HG03432 (cell line): ENCODE measurements around the gene PFKL.
"Not testable (repeated sequence)": the region's sequence is repeated elsewhere in the genome, so short reads cannot be mapped to it uniquely, and the experiment has no call there.

Source experiments
- ATAC-seq: cut with Tn5 transposase; IDR thresholded peaks from one replicate; pipeline ENCODE4 v1.9.1; 2021; ENCODE audit warnings: mild to moderate bottlenecking, moderate library complexity; ENCODE audit not compliant: unreplicated experiment

PFKL gene

GRCh38 chr21:44354775-44355771 is 55.2 kb downstream of the PFKL start:
- no peak for ATAC-seq

GRCh38 chr21:44356160-44356559 is 56.3 kb downstream of the PFKL start:
- no peak for ATAC-seq

GRCh38 chr21:44356636-44357035 is 56.8 kb downstream of the PFKL start:
- no peak for ATAC-seq

GRCh38 chr21:44357064-44357837 is 57.4 kb downstream of the PFKL start:
- no peak for ATAC-seq

GRCh38 chr21:44359396-44359795 is 59.5 kb downstream of the PFKL start:
- no peak for ATAC-seq

GRCh38 chr21:44360159-44360558 is 60.3 kb downstream of the PFKL start:
- ATAC-seq: no peak

GRCh38 chr21:44361903-44362302 is 62.0 kb downstream of the PFKL start:
- ATAC-seq: not testable (repeated sequence)

GRCh38 chr21:44363278-44363677 is 63.4 kb downstream of the PFKL start:
- ATAC-seq: no peak

- no peak for ATAC-seq
Measured at GRCh38 chr21:44364151-44365053, 64.5 kb downstream of the PFKL start.

- ATAC-seq: no peak
Measured at GRCh38 chr21:44365251-44365966, 65.6 kb downstream of the PFKL start.

GRCh38 chr21:44365967-44366585 is 66.2 kb downstream of the PFKL start:
- ATAC-seq: no peak

- no peak for ATAC-seq
Measured at GRCh38 chr21:44366586-44367211, 66.8 kb downstream of the PFKL start.

- ATAC-seq: no peak
Measured at GRCh38 chr21:44368711-44369446, 69.0 kb downstream of the PFKL start.

- no peak for ATAC-seq
Measured at GRCh38 chr21:44370027-44370735, 70.3 kb downstream of the PFKL start.

- no peak for ATAC-seq
Measured at GRCh38 chr21:44370786-44371410, 71.0 kb downstream of the PFKL start.

- ATAC-seq: no peak
Measured at GRCh38 chr21:44371596-44371995, 71.7 kb downstream of the PFKL start.

- no peak for ATAC-seq
Measured at GRCh38 chr21:44372616-44373015, 72.8 kb downstream of the PFKL start.
